ENCODE results near the gene TMEM151B. TPM values are rescaled to one million over a fixed set of nuclear protein-coding genes. Genes with fewer than 3 reads are reported as not detected.

TMEM151B gene
- total and polyA plus RNA-seq, 2 donors from 2014 or later = not detected

DNA sequence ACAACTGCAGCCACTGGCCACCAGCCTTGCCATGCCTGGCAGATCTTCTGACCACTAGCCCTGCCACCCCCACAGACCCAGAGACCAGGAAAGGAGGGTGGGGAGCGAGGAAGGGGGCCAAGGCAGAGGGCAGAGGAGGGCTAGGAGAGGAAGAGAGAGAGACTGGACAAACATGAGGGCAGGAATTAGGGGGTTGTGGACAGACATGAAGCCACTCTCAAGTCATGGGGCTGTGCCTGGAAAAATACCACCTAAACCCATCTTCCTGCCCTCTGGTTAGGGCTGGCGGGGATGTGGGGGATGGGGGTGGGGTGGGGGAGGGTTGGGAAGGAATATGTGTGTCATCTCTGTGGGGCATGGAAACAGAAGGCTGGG lies 48.3 kb upstream of the TMEM151B start:
- peak overlapping the region in 1 of 3 donors; percentile 3 for H3K9ac ChIP-seq (ENCODE audit: low read length in 3 of 3)

DNA sequence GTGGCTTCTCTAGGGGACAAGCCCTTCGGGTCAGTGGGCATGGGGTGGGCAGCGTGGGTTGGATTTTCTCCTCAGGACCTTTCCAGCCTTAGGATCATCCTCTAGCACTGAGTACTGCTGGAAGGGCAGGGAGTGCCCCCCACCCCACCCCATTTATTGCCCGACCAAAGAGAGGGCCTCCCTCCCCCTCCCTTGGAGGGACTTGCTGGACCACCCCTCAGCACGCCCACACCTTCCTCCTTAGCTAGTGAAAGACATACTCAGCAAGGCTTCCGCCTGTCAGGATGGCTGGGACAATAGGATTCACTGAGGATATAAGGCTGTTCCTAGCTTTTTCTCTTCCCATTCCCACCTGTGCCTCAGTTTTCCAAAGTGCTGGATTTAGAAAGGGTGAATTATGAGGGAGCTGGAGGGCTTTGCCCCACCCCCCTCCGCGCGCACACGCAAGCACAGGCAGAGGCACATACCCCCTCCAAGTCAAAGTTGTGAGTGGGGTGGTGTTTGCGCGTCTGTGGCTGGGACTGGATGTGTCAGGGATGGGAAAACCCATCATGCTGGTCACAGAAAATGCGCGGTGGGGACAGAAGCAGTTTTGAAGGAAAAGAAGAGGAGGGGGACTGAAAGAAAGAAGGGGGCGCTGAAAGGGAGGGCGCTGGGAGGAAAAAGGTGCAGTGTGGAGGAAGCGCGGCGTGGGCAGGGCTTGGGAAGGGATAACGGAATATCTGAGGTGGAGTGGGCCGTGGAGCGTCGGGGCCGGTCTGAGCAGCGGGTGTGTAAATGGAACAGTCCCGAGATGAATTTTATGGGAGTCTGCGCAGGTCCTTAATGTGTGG lies 47.5 kb upstream of the TMEM151B start:
- Histone ChIP-seq H3K27me3 (ENCODE audit: control insufficient read depth, insufficient read depth, low read length) (no peaks in the 10 kb centered on the region), H3K36me3 (ENCODE audit: control insufficient read depth in 2 of 3, insufficient read depth in 3 of 3, low read length in 3 of 3) (no peaks in the 10 kb centered on the region), H3K27ac (ENCODE audit: low read depth in 2 of 2, low read length in 2 of 2) (peak overlapping the region; percentile 63 to 74), H3K4me1 (ENCODE audit: control insufficient read depth in 2 of 3, insufficient read depth in 2 of 3, low read depth in 1 of 3, low read length in 3 of 3) (peaks cover 0 to 35% (median 16%) of the 10 kb centered on the region in 3 donors), H3K9me3 (ENCODE audit: control insufficient read depth in 2 of 3, insufficient read depth in 1 of 3, low read length in 3 of 3) (no peaks in the 10 kb centered on the region), H3K4me3 (ENCODE audit: low read length in 3 of 3) (peak overlapping the region in 2 of 3 donors; percentile 30 to 39), H3K9ac (ENCODE audit: low read length in 3 of 3) (peak overlapping the region in 2 of 3 donors; percentile 51 to 55)
- intact Hi-C loops (cut with DNase I) = no loop called here
- DNase-seq (peak in 2 of 5 donors; percentile 39 to 65), FAIRE-seq (no peak)
- TF ChIP-seq, protein P1, sequence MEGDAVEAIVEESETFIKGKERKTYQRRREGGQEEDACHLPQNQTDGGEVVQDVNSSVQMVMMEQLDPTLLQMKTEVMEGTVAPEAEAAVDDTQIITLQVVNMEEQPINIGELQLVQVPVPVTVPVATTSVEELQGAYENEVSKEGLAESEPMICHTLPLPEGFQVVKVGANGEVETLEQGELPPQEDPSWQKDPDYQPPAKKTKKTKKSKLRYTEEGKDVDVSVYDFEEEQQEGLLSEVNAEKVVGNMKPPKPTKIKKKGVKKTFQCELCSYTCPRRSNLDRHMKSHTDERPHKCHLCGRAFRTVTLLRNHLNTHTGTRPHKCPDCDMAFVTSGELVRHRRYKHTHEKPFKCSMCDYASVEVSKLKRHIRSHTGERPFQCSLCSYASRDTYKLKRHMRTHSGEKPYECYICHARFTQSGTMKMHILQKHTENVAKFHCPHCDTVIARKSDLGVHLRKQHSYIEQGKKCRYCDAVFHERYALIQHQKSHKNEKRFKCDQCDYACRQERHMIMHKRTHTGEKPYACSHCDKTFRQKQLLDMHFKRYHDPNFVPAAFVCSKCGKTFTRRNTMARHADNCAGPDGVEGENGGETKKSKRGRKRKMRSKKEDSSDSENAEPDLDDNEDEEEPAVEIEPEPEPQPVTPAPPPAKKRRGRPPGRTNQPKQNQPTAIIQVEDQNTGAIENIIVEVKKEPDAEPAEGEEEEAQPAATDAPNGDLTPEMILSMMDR (IDR thresholded peaks at IDR 0.05; ENCODE audit: borderline replicate concordance, extremely low read depth, insufficient read depth) = no peak

More for the DNA sequence above, 48.3 kb upstream of the TMEM151B start:
- Histone ChIP-seq H3K27ac (ENCODE audit: low read depth in 2 of 2, low read length in 2 of 2) (peak overlapping the region; percentile 86 to 91), H3K4me1 (ENCODE audit: control insufficient read depth in 2 of 3, insufficient read depth in 2 of 3, low read depth in 1 of 3, low read length in 3 of 3) (peaks cover 0 to 38% (median 14%) of the 10 kb centered on the region in 3 donors), H3K27me3 (ENCODE audit: control insufficient read depth, insufficient read depth, low read length) (no peaks in the 10 kb centered on the region), H3K4me3 (ENCODE audit: low read length in 3 of 3) (no peak overlapping the region), H3K36me3 (ENCODE audit: control insufficient read depth in 2 of 3, insufficient read depth in 3 of 3, low read length in 3 of 3) (no peaks in the 10 kb centered on the region), H3K9me3 (ENCODE audit: control insufficient read depth in 2 of 3, insufficient read depth in 1 of 3, low read length in 3 of 3) (no peaks in the 10 kb centered on the region)
- intact Hi-C loops (cut with DNase I) = no loop called here
- FAIRE-seq (no peak), DNase-seq (no peak)
- TF ChIP-seq, protein P1 (IDR thresholded peaks at IDR 0.05; ENCODE audit: borderline replicate concordance, extremely low read depth, insufficient read depth) = no peak

DNA sequence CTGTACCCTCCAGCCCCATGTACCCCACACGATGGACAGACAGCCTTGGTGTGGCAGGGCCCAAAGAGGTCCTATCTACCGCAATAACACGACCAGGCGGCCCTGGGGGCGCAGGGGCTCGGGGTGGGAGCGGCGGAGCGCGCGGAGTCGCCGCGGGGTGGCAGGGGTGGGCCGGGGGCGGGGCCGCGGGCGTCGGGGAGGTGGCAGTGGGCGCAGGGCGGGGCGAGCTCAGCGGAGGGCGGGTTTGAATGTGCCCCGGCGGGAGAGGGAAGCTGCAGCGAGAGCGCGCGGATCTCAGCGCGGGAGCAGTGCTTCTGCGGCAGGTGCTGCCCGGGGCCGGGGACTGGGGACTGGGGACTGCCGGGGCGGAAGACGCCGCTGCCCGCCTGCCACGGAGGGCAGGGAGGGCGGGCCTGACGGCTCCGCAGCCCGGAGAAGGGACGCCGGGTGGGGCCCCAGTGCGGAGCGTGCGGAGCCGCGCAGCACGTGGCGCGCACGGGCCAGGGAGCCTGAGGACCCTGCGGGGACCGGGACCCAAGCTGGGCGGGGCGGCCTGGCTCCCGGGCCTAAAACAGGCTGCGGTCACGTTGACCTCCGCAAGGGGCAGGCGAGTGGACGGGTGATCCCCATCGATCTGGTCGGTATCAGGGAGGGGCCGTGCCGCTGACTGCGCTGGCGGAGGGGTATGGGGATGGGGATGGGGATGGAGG lies 46.8 kb upstream of the TMEM151B start, which contains the start of gene SLC29A1:
TSS of gene SLC29A1 (plus strand) at position 277 of the 710 bp plus-strand sequence. CDS start 3,719 bp downstream, outside the sequence.
- peak within 1 kb of the TSS; percentile 63 to 74 for H3K27ac ChIP-seq (ENCODE audit: low read depth in 2 of 2, low read length in 2 of 2)
- intact Hi-C loops (cut with DNase I) = no loop called here
- DNase-seq = peak; percentile 82 to 93 (median 85)
- no peaks in the 10 kb centered on the region for H3K9me3 ChIP-seq (ENCODE audit: control insufficient read depth in 2 of 3, insufficient read depth in 1 of 3, low read length in 3 of 3)
- H3K9ac ChIP-seq (ENCODE audit: low read length in 3 of 3) = peak within 1 kb of the TSS in 2 of 3 donors; percentile 51 to 55
- no peaks in the 10 kb centered on the region for H3K27me3 ChIP-seq (ENCODE audit: control insufficient read depth, insufficient read depth, low read length)
- H3K36me3 ChIP-seq (ENCODE audit: control insufficient read depth in 2 of 3, insufficient read depth in 3 of 3, low read length in 3 of 3) = no peaks in the 10 kb centered on the region
- TF ChIP-seq, protein P1 (IDR thresholded peaks at IDR 0.05; ENCODE audit: borderline replicate concordance, extremely low read depth, insufficient read depth) = no peak
- H3K4me1 ChIP-seq (ENCODE audit: control insufficient read depth in 2 of 3, insufficient read depth in 2 of 3, low read depth in 1 of 3, low read length in 3 of 3) = peaks cover 0 to 30% (median 15%) of the 10 kb centered on the region in 3 donors
- peak within 1 kb of the TSS; percentile 36 to 44 (median 43) for H3K4me3 ChIP-seq (ENCODE audit: low read length in 3 of 3)
- FAIRE-seq = no peak

Measured in kidney (tissue), 14 donors.